GM19035 (cell line): ENCODE results near the gene PKN2.
"Not testable (repeated sequence)": the region's sequence is repeated elsewhere in the genome, so short reads cannot be mapped to it uniquely, and the experiment has no call there.

Source experiments
- ATAC-seq: cut with Tn5 transposase; IDR thresholded peaks from one replicate; pipeline ENCODE4 v1.9.1; 2021; ENCODE audit not compliant: unreplicated experiment

PKN2 gene

GRCh38 chr1:88678405-88678804 is 5.7 kb upstream of the PKN2 start:
- no peak for ATAC-seq

GRCh38 chr1:88680471-88680870 is 3.6 kb upstream of the PKN2 start:
- no peak for ATAC-seq

- no peak for ATAC-seq
These were observed 3.0 kb upstream of the PKN2 start for GRCh38 chr1:88680911-88681622.

GRCh38 chr1:88684482-88685258 is 597 bp downstream of the PKN2 start:
- peak; percentile 41 for ATAC-seq

GRCh38 chr1:88685259-88685620 is 1.2 kb downstream of the PKN2 start:
- ATAC-seq = no peak

GRCh38 chr1:88691540-88691939 is 7.5 kb downstream of the PKN2 start:
- ATAC-seq = no peak

GRCh38 chr1:88695781-88696180 is 11.7 kb downstream of the PKN2 start:
- ATAC-seq = no peak

GRCh38 chr1:88697503-88697902 is 13.4 kb downstream of the PKN2 start:
- no peak for ATAC-seq

GRCh38 chr1:88698140-88698539 is 14.1 kb downstream of the PKN2 start:
- no peak for ATAC-seq

- no peak for ATAC-seq
These were observed 14.7 kb downstream of the PKN2 start for GRCh38 chr1:88698764-88699163.

- ATAC-seq = no peak
These were observed 16.4 kb downstream of the PKN2 start for GRCh38 chr1:88700425-88701013.

GRCh38 chr1:88701275-88701674 is 17.2 kb downstream of the PKN2 start:
- ATAC-seq = peak; percentile 75

- ATAC-seq = not testable (repeated sequence)
These were observed 17.7 kb downstream of the PKN2 start for GRCh38 chr1:88701793-88702192.

GRCh38 chr1:88708011-88708410 is 23.9 kb downstream of the PKN2 start:
- no peak for ATAC-seq

- ATAC-seq = not testable (repeated sequence)
These were observed 28.8 kb downstream of the PKN2 start for GRCh38 chr1:88712907-88713306.

- ATAC-seq = not testable (repeated sequence)
These were observed 32.5 kb downstream of the PKN2 start for GRCh38 chr1:88716571-88716970.

GRCh38 chr1:88722492-88722891 is 38.4 kb downstream of the PKN2 start:
- ATAC-seq = no peak

- no peak for ATAC-seq
These were observed 42.6 kb downstream of the PKN2 start for GRCh38 chr1:88726697-88727096.

GRCh38 chr1:88727205-88727604 is 43.1 kb downstream of the PKN2 start:
- no peak for ATAC-seq

GRCh38 chr1:88729297-88729696 is 45.2 kb downstream of the PKN2 start:
- no peak for ATAC-seq

GRCh38 chr1:88730132-88730675 is 46.1 kb downstream of the PKN2 start:
- no peak for ATAC-seq

GRCh38 chr1:88730995-88731394 is 46.9 kb downstream of the PKN2 start:
- ATAC-seq = no peak
